Mononuclear cell (primary cell): Measurements from ENCODE around the gene GRIN1. TPM values are rescaled to one million over a fixed set of nuclear protein-coding genes. Genes with fewer than 3 reads are reported as not detected.

ENCODE experiments used
- H3K27me3 ChIP-seq: 2 replicates; pipeline ENCODE4 v1.6.0; 2011; ENCODE audit warnings: low read length, control low read depth; ENCODE audit not compliant: insufficient read depth
- H3K4me1 ChIP-seq: 2 replicates; pipeline ENCODE4 v1.5.1; 2011; ENCODE audit warnings: mild to moderate bottlenecking, low read length, control low read depth; ENCODE audit not compliant: insufficient read depth
- H3K4me3 ChIP-seq: 2 replicates; pipeline ENCODE4 v1.5.1; 2011; ENCODE audit warnings: mild to moderate bottlenecking, low read length, moderate library complexity
- H3K9me3 ChIP-seq: 2 replicates; pipeline ENCODE4 v1.5.1; 2011; ENCODE audit warnings: low read depth, mild to moderate bottlenecking, control low read depth, low read length
- total RNA-seq: library from RNA; depleted of rRNA; stranded (reverse); fragments of >200 nt; gene quantifications from one replicate; pipeline ENCODE4 v1.2.3, GENCODE V29; 2012

Gene GRIN1
- total RNA-seq, 1 donor: not detected

- Histone ChIP-seq H3K4me3 (no peak overlapping the region), H3K4me1 (peaks cover 21% of the 10 kb centered on the region), H3K9me3 (no peaks in the 10 kb centered on the region), H3K27me3 (no peaks in the 10 kb centered on the region)
Measured at GRCh38 chr9:137182836-137183235, 43.9 kb downstream of the GRIN1 start.

- H3K4me3 ChIP-seq: no peak overlapping the region
Measured at GRCh38 chr9:137183980-137184595, 45.1 kb downstream of the GRIN1 start.

GRCh38 chr9:137184881-137185660 lies 46.1 kb downstream of the GRIN1 start:
- Histone ChIP-seq H3K27me3 (no peaks in the 10 kb centered on the region), H3K4me1 (peaks cover 36% of the 10 kb centered on the region), H3K4me3 (no peak overlapping the region), H3K9me3 (no peaks in the 10 kb centered on the region)

More at GRCh38 chr9:137183980-137184595, 45.1 kb downstream of the GRIN1 start:
- H3K4me1 ChIP-seq: peaks cover 26% of the 10 kb centered on the region
- no peaks in the 10 kb centered on the region for H3K9me3 ChIP-seq
- no peaks in the 10 kb centered on the region for H3K27me3 ChIP-seq

- H3K4me1 ChIP-seq: peaks cover 38% of the 10 kb centered on the region
- H3K4me3 ChIP-seq: no peak overlapping the region
- no peaks in the 10 kb centered on the region for H3K27me3 ChIP-seq
- H3K9me3 ChIP-seq: no peaks in the 10 kb centered on the region
Measured at GRCh38 chr9:137185921-137186320, 47.0 kb downstream of the GRIN1 start.

GRCh38 chr9:137186385-137186784 lies 47.4 kb downstream of the GRIN1 start:
- Histone ChIP-seq H3K4me3 (no peak overlapping the region), H3K4me1 (peaks cover 38% of the 10 kb centered on the region)

GRCh38 chr9:137187386-137187785 lies 48.4 kb downstream of the GRIN1 start:
- H3K4me3 ChIP-seq: peak overlapping the region; percentile 94
- H3K4me1 ChIP-seq: peaks cover 38% of the 10 kb centered on the region
- H3K27me3 ChIP-seq: no peaks in the 10 kb centered on the region
- H3K9me3 ChIP-seq: no peaks in the 10 kb centered on the region

More at GRCh38 chr9:137186385-137186784, 47.4 kb downstream of the GRIN1 start:
- H3K27me3 ChIP-seq: no peaks in the 10 kb centered on the region
- H3K9me3 ChIP-seq: no peaks in the 10 kb centered on the region

- Histone ChIP-seq H3K4me1 (peaks cover 38% of the 10 kb centered on the region), H3K4me3 (peak overlapping the region; percentile 94), H3K9me3 (no peaks in the 10 kb centered on the region), H3K27me3 (no peaks in the 10 kb centered on the region)
Measured at GRCh38 chr9:137188086-137188489, 49.1 kb downstream of the GRIN1 start.

GRCh38 chr9:137188490-137189296 lies 49.7 kb downstream of the GRIN1 start, which contains the start of the genes ANAPC2 and SSNA1:
ANAPC2 (minus strand) TSS chr9:137188560; CDS start chr9:137188532, 28 bp downstream.
SSNA1 (plus strand) TSS chr9:137188676; CDS start chr9:137188727, 51 bp downstream.
- H3K4me3 ChIP-seq: peak within 1 kb of the TSS; percentile 94

GRCh38 chr9:137189297-137190295 lies 50.6 kb downstream of the GRIN1 start:
- no peaks in the 10 kb centered on the region for H3K27me3 ChIP-seq
- peak overlapping the region; percentile 94 for H3K4me3 ChIP-seq
- no peaks in the 10 kb centered on the region for H3K9me3 ChIP-seq
- peaks cover 38% of the 10 kb centered on the region for H3K4me1 ChIP-seq

More at GRCh38 chr9:137188490-137189296, 49.7 kb downstream of the GRIN1 start, which contains the start of the genes ANAPC2 and SSNA1:
- no peaks in the 10 kb centered on the region for H3K27me3 ChIP-seq
- no peaks in the 10 kb centered on the region for H3K9me3 ChIP-seq
- peaks cover 38% of the 10 kb centered on the region for H3K4me1 ChIP-seq

- Histone ChIP-seq H3K4me3 (no peak overlapping the region), H3K27me3 (no peaks in the 10 kb centered on the region), H3K4me1 (peaks cover 38% of the 10 kb centered on the region), H3K9me3 (no peaks in the 10 kb centered on the region)
Measured at GRCh38 chr9:137190315-137190856, 51.4 kb downstream of the GRIN1 start.

GRCh38 chr9:137191245-137191644 lies 52.3 kb downstream of the GRIN1 start:
- H3K9me3 ChIP-seq: no peaks in the 10 kb centered on the region
- H3K4me1 ChIP-seq: peaks cover 33% of the 10 kb centered on the region
- H3K27me3 ChIP-seq: no peaks in the 10 kb centered on the region
- H3K4me3 ChIP-seq: no peak overlapping the region

GRCh38 chr9:137191691-137192447 lies 52.9 kb downstream of the GRIN1 start:
- Histone ChIP-seq H3K4me3 (no peak overlapping the region), H3K27me3 (no peaks in the 10 kb centered on the region), H3K4me1 (peaks cover 26% of the 10 kb centered on the region)

GRCh38 chr9:137192448-137192780 lies 53.5 kb downstream of the GRIN1 start:
- Histone ChIP-seq H3K4me1 (peaks cover 21% of the 10 kb centered on the region), H3K9me3 (no peaks in the 10 kb centered on the region), H3K27me3 (no peaks in the 10 kb centered on the region), H3K4me3 (no peak overlapping the region)

More at GRCh38 chr9:137191691-137192447, 52.9 kb downstream of the GRIN1 start:
- no peaks in the 10 kb centered on the region for H3K9me3 ChIP-seq
